DOHH2 (cell line): ENCODE results near the gene CDK2.

Experiments
- EZH2phosphoT487 ChIP-seq: fragments of 200-600 bp; sonication (generic); IDR thresholded peaks from 2 replicates; pipeline ENCODE4 v1.6.1; 2017; ENCODE audit warnings: borderline replicate concordance, mild to moderate bottlenecking, antibody characterized with exemption, low read length, moderate library complexity, mixed read lengths
- TF ChIP-seq, protein P1 (sequence below): fragments of 200-600 bp; sonication (generic); IDR thresholded peaks from one replicate; pipeline ENCODE4 v1.5.1; 2014; ENCODE audit warnings: antibody characterized with exemption, mild to moderate bottlenecking, low read depth, low read length; ENCODE audit not compliant: poor library complexity, severe bottlenecking

- TF ChIP-seq, protein P1, sequence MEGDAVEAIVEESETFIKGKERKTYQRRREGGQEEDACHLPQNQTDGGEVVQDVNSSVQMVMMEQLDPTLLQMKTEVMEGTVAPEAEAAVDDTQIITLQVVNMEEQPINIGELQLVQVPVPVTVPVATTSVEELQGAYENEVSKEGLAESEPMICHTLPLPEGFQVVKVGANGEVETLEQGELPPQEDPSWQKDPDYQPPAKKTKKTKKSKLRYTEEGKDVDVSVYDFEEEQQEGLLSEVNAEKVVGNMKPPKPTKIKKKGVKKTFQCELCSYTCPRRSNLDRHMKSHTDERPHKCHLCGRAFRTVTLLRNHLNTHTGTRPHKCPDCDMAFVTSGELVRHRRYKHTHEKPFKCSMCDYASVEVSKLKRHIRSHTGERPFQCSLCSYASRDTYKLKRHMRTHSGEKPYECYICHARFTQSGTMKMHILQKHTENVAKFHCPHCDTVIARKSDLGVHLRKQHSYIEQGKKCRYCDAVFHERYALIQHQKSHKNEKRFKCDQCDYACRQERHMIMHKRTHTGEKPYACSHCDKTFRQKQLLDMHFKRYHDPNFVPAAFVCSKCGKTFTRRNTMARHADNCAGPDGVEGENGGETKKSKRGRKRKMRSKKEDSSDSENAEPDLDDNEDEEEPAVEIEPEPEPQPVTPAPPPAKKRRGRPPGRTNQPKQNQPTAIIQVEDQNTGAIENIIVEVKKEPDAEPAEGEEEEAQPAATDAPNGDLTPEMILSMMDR: no peak
- TF ChIP-seq EZH2phosphoT487: no peak
These were observed 31.9 kb upstream of the CDK2 start for GRCh38 chr12:55934773-55935172.
